Rectal smooth muscle tissue (tissue), 1 donor: ENCODE data around the gene CTDSP1.

Source experiments
- H3K27ac ChIP-seq: one replicate; pipeline ENCODE4 v1.7.0; 2013; ENCODE audit warnings: low read depth, low read length, inconsistent platforms
- H3K27me3 ChIP-seq: one replicate; pipeline ENCODE4 v1.7.0; 2013; ENCODE audit warnings: low read length; ENCODE audit not compliant: control insufficient read depth, insufficient read depth
- H3K36me3 ChIP-seq: one replicate; pipeline ENCODE4 v1.7.0; 2013; ENCODE audit warnings: low read length; ENCODE audit not compliant: control insufficient read depth, insufficient read depth
- H3K4me1 ChIP-seq: one replicate; pipeline ENCODE4 v1.7.0; 2013; ENCODE audit warnings: low read length; ENCODE audit not compliant: control insufficient read depth, insufficient read depth
- H3K4me3 ChIP-seq: one replicate; pipeline ENCODE4 v1.7.0; 2013; ENCODE audit warnings: low read length
- H3K9ac ChIP-seq: one replicate; pipeline ENCODE4 v1.7.0; 2013; ENCODE audit warnings: low read length

Gene CTDSP1

GRCh38 chr2:218399391-218400166 lies at the start of gene CTDSP1:
TSS of gene CTDSP1 (plus strand) at chr2:218399868. CDS start at chr2:218400091, 223 bp downstream.
- peaks cover 22% of the 10 kb centered on the region for H3K36me3 ChIP-seq
- H3K9ac ChIP-seq, result peak within 1 kb of the TSS; percentile 86
- peak within 1 kb of the TSS; percentile 95 for H3K4me3 ChIP-seq
- H3K27ac ChIP-seq, result peak within 1 kb of the TSS; percentile 100
- peaks cover 19% of the 10 kb centered on the region for H3K4me1 ChIP-seq
- no peaks in the 10 kb centered on the region for H3K27me3 ChIP-seq

GRCh38 chr2:218354045-218354444 lies 45.6 kb upstream of the CTDSP1 start:
- H3K27ac ChIP-seq, result no peak overlapping the region

GRCh38 chr2:218354850-218355443 lies 44.7 kb upstream of the CTDSP1 start:
- H3K27ac ChIP-seq, result no peak overlapping the region
- no peaks in the 10 kb centered on the region for H3K4me1 ChIP-seq
- H3K27me3 ChIP-seq, result no peaks in the 10 kb centered on the region
- no peaks in the 10 kb centered on the region for H3K36me3 ChIP-seq
- no peak overlapping the region for H3K4me3 ChIP-seq
- H3K9ac ChIP-seq, result no peak overlapping the region

More at GRCh38 chr2:218354045-218354444, 45.6 kb upstream of the CTDSP1 start:
- Histone ChIP-seq H3K4me3 (no peak overlapping the region), H3K36me3 (no peaks in the 10 kb centered on the region), H3K9ac (no peak overlapping the region), H3K4me1 (no peaks in the 10 kb centered on the region), H3K27me3 (no peaks in the 10 kb centered on the region)

GRCh38 chr2:218357236-218358177 lies 42.2 kb upstream of the CTDSP1 start:
- Histone ChIP-seq H3K36me3 (no peaks in the 10 kb centered on the region), H3K4me3 (no peak overlapping the region), H3K4me1 (no peaks in the 10 kb centered on the region), H3K27me3 (no peaks in the 10 kb centered on the region), H3K9ac (no peak overlapping the region), H3K27ac (no peak overlapping the region)

- H3K4me1 ChIP-seq, result no peaks in the 10 kb centered on the region
- H3K9ac ChIP-seq, result no peak overlapping the region
- H3K4me3 ChIP-seq, result no peak overlapping the region
- no peaks in the 10 kb centered on the region for H3K36me3 ChIP-seq
- H3K27me3 ChIP-seq, result no peaks in the 10 kb centered on the region
- no peak overlapping the region for H3K27ac ChIP-seq
Measured at GRCh38 chr2:218360453-218360852, 39.2 kb upstream of the CTDSP1 start.

GRCh38 chr2:218362606-218363005 lies 37.1 kb upstream of the CTDSP1 start:
- no peaks in the 10 kb centered on the region for H3K27me3 ChIP-seq
- no peaks in the 10 kb centered on the region for H3K36me3 ChIP-seq
- no peak overlapping the region for H3K4me3 ChIP-seq
- no peak overlapping the region for H3K27ac ChIP-seq
- no peak overlapping the region for H3K9ac ChIP-seq
- H3K4me1 ChIP-seq, result no peaks in the 10 kb centered on the region

GRCh38 chr2:218363736-218364135 lies 35.9 kb upstream of the CTDSP1 start:
- no peak overlapping the region for H3K27ac ChIP-seq
- H3K27me3 ChIP-seq, result no peaks in the 10 kb centered on the region
- no peak overlapping the region for H3K4me3 ChIP-seq
- no peak overlapping the region for H3K9ac ChIP-seq
- no peaks in the 10 kb centered on the region for H3K36me3 ChIP-seq
- H3K4me1 ChIP-seq, result no peaks in the 10 kb centered on the region

- Histone ChIP-seq H3K27ac (no peak overlapping the region), H3K27me3 (no peaks in the 10 kb centered on the region), H3K36me3 (no peaks in the 10 kb centered on the region), H3K4me3 (no peak overlapping the region), H3K9ac (no peak overlapping the region), H3K4me1 (peaks cover under 1% of the 10 kb centered on the region)
Measured at GRCh38 chr2:218364196-218364595, 35.5 kb upstream of the CTDSP1 start.

GRCh38 chr2:218366621-218367414 lies 32.9 kb upstream of the CTDSP1 start:
- no peaks in the 10 kb centered on the region for H3K36me3 ChIP-seq
- no peaks in the 10 kb centered on the region for H3K27me3 ChIP-seq
- peak overlapping the region; percentile 56 for H3K4me3 ChIP-seq
- H3K27ac ChIP-seq, result peak overlapping the region; percentile 71
- peaks cover 2% of the 10 kb centered on the region for H3K4me1 ChIP-seq
- peak overlapping the region; percentile 54 for H3K9ac ChIP-seq

GRCh38 chr2:218367415-218368149 lies 32.1 kb upstream of the CTDSP1 start:
- peak overlapping the region; percentile 71 for H3K27ac ChIP-seq
- peak overlapping the region; percentile 56 for H3K4me3 ChIP-seq
- H3K4me1 ChIP-seq, result peaks cover 2% of the 10 kb centered on the region
- no peaks in the 10 kb centered on the region for H3K36me3 ChIP-seq
- H3K27me3 ChIP-seq, result no peaks in the 10 kb centered on the region
- H3K9ac ChIP-seq, result peak overlapping the region; percentile 54

- Histone ChIP-seq H3K9ac (no peak overlapping the region), H3K4me1 (peaks cover 2% of the 10 kb centered on the region), H3K27me3 (no peaks in the 10 kb centered on the region), H3K4me3 (peak overlapping the region; percentile 56), H3K36me3 (no peaks in the 10 kb centered on the region), H3K27ac (peak overlapping the region; percentile 71)
Measured at GRCh38 chr2:218368150-218368528, 31.5 kb upstream of the CTDSP1 start.
